GM18511 (cell line): Measurements from ENCODE around the gene MMEL1.
"Not testable (repeated sequence)": the region's sequence is repeated elsewhere in the genome, so short reads cannot be mapped to it uniquely, and the experiment has no call there.

Source experiments
- ATAC-seq: cut with Tn5 transposase; IDR thresholded peaks from one replicate; pipeline ENCODE4 v1.9.1; 2021; ENCODE audit warnings: mild to moderate bottlenecking, moderate library complexity; ENCODE audit not compliant: unreplicated experiment

Gene MMEL1

GRCh38 chr1:2628933-2629626 is 3.7 kb downstream of the MMEL1 start:
- no peak for ATAC-seq

- no peak for ATAC-seq
These were observed 4.5 kb downstream of the MMEL1 start for GRCh38 chr1:2628191-2628932.

GRCh38 chr1:2627746-2628145 is 5.1 kb downstream of the MMEL1 start:
- no peak for ATAC-seq

GRCh38 chr1:2625748-2626147 is 7.1 kb downstream of the MMEL1 start:
- not testable (repeated sequence) for ATAC-seq

GRCh38 chr1:2625311-2625710 is 7.5 kb downstream of the MMEL1 start:
- no peak for ATAC-seq

GRCh38 chr1:2624735-2625300 is 8.0 kb downstream of the MMEL1 start:
- ATAC-seq: no peak

GRCh38 chr1:2623571-2624337 is 9.1 kb downstream of the MMEL1 start:
- ATAC-seq: no peak

GRCh38 chr1:2617971-2618470 is 14.8 kb downstream of the MMEL1 start:
- no peak for ATAC-seq

GRCh38 chr1:2614145-2614544 is 18.7 kb downstream of the MMEL1 start:
- no peak for ATAC-seq

GRCh38 chr1:2612591-2613365 is 20.0 kb downstream of the MMEL1 start:
- no peak for ATAC-seq

GRCh38 chr1:2611621-2612437 is 21.0 kb downstream of the MMEL1 start:
- ATAC-seq: no peak

GRCh38 chr1:2611031-2611501 is 21.8 kb downstream of the MMEL1 start:
- no peak for ATAC-seq

GRCh38 chr1:2610036-2610959 is 22.5 kb downstream of the MMEL1 start:
- no peak for ATAC-seq

GRCh38 chr1:2609319-2610035 is 23.3 kb downstream of the MMEL1 start:
- ATAC-seq: no peak

GRCh38 chr1:2607641-2608091 is 25.1 kb downstream of the MMEL1 start:
- ATAC-seq: no peak

- no peak for ATAC-seq
These were observed 25.8 kb downstream of the MMEL1 start for GRCh38 chr1:2606881-2607621.

GRCh38 chr1:2606396-2606880 is 26.4 kb downstream of the MMEL1 start:
- ATAC-seq: no peak
